ENCODE measurements around the gene PGA5.

PGA5 gene

GRCh38 chr11:61295596-61295926 is 54.6 kb downstream of the PGA5 start:
- no peak for DNase-seq

GRCh38 chr11:61297341-61297740 is 56.4 kb downstream of the PGA5 start:
- DNase-seq: no peak

- DNase-seq: no peak
Observed at GRCh38 chr11:61297746-61298145, 56.8 kb downstream of the PGA5 start.

DNA sequence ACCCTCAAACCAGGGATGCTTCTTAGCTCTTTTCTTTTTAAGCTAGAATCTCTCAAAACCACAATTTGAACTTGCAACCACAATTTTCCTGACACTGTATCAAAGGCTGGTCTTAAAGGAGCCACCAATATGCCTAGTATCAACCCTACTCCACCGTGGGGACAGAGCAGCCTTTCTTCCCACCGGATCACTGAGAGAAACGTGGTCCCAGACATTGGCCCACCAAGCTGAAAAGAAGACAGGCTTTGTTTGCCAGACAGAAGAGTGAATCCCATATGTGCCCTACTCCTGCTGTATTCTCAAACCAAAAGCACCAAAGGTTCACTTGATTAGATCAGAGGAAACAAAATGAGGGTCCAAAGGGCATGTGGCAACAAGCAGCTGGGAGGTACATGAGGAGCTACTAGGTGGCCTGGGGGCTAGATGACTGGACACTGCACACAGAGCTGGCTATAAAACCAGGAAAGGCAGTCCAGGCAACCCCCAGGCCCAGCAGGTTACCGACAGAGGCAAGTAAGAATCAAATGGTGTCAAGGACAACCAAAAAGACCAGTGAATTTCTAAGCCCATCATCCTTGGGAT is 57.8 kb downstream of the PGA5 start:
- DNase-seq: no peak

Data from activated CD4-positive, alpha-beta T cell treated with anti-CD3 and anti-CD28 coated beads for 48 hours (primary cell).